Activated CD4-positive, alpha-beta T cell treated with anti-CD3 and anti-CD28 coated beads, Interleukin-2, amount 10 ng/mL, durations not matched to agents 7 days and 5 days (primary cell): ENCODE data around the gene XCR1. TPM values are rescaled to one million over a fixed set of nuclear protein-coding genes. Genes with fewer than 3 reads are reported as not detected.
A peak's percentile ranks its signal among the peaks of the same experiment; 100 is the strongest.
"Not testable (repeated sequence)": the region's sequence is repeated elsewhere in the genome, so short reads cannot be mapped to it uniquely, and the experiment has no call there.

Source experiments
- CTCF ChIA-PET: fragments of 350-600 bp; sonication (Branson Sonifier 250); formaldehyde crosslinking; loops from one replicate; lab custom pipeline; 2021; ENCODE audit warnings: antibody characterized with exemption; lab: Charles Lee
- POLR2A ChIA-PET: fragments of 350-600 bp; sonication (Branson Sonifier 250); formaldehyde crosslinking; loops from one replicate; lab custom pipeline; 2021; ENCODE audit warnings: antibody characterized with exemption; lab: Charles Lee
- DNase-seq: peaks from one replicate; pipeline ENCODE4 v3.0.0-alpha.2; 2020
- H3K27ac Mint-ChIP-seq: one replicate; pipeline ENCODE4 v1.8.0; 2021; ENCODE audit warnings: mild to moderate bottlenecking, moderate library complexity, mixed read lengths
- H3K27me3 Mint-ChIP-seq: one replicate; pipeline ENCODE4 v1.8.0; 2021; ENCODE audit warnings: mixed read lengths
- H3K36me3 Mint-ChIP-seq: one replicate; pipeline ENCODE4 v1.8.0; 2021; ENCODE audit warnings: low read depth, mixed read lengths
- H3K4me1 Mint-ChIP-seq: one replicate; pipeline ENCODE4 v1.8.0; 2021; ENCODE audit warnings: mixed read lengths
- H3K4me3 Mint-ChIP-seq: one replicate; pipeline ENCODE4 v1.8.0; 2021; ENCODE audit warnings: mild to moderate bottlenecking, moderate library complexity, mixed read lengths
- H3K9me3 Mint-ChIP-seq: one replicate; pipeline ENCODE4 v1.8.0; 2021; ENCODE audit warnings: mixed read lengths
- total RNA-seq, 2 experiments: library from RNA; stranded (reverse); gene quantifications; one replicate each; pipeline ENCODE4 v1.2.3, GENCODE V29; 2021

XCR1 gene
- total RNA-seq, 2 experiments from 2014 or later = not detected

- Mint-ChIP-seq H3K4me3 (no peak overlapping the region), H3K36me3 (no peaks in the 10 kb centered on the region), H3K4me1 (peaks cover 15% of the 10 kb centered on the region), H3K9me3 (peaks cover 2% of the 10 kb centered on the region), H3K27me3 (peaks cover 66% of the 10 kb centered on the region), H3K27ac (no peak overlapping the region)
- ChIA-PET POLR2A (no interaction called here), CTCF (no interaction called here)
- DNase-seq = no peak
Measured at GRCh38 chr3:46060551-46060950, 33.3 kb upstream of the XCR1 start.

DNA sequence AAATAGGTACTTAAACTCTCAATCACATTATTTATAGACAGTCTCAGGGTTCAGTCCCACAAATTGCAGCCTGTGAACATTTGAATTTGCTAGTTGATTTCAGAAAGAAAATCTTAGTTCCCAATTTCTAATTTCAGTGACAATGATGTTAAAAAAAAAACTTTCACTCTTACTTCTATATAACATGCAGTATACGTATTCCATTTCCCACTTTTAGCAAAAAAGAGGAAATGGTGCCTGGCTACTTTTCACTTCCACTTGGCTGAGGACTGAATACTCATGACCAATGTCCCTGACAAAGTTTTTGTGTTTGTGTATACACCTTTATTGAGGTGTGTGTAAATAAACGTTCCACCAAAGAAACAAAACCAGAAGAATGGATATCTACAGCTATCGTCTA, 32.1 kb upstream of the XCR1 start:
- Mint-ChIP-seq H3K4me1 (peaks cover 6% of the 10 kb centered on the region), H3K9me3 (peaks cover 2% of the 10 kb centered on the region), H3K4me3 (no peak overlapping the region), H3K36me3 (no peaks in the 10 kb centered on the region), H3K27ac (no peak overlapping the region), H3K27me3 (peaks cover 75% of the 10 kb centered on the region)
- CTCF ChIA-PET = interaction anchor here (0.6 kb wide), 1 partner anchor 39 kb away, joined by 4 read pairs; no protein-coding TSS in a partner anchor
- no peak for DNase-seq
- POLR2A ChIA-PET = no interaction called here

GRCh38 chr3:46058981-46059380, 31.7 kb upstream of the XCR1 start:
- Mint-ChIP-seq H3K9me3 (peaks cover 2% of the 10 kb centered on the region), H3K27me3 (peaks cover 79% of the 10 kb centered on the region), H3K27ac (no peak overlapping the region), H3K4me1 (peaks cover 2% of the 10 kb centered on the region), H3K4me3 (no peak overlapping the region), H3K36me3 (no peaks in the 10 kb centered on the region)
- CTCF ChIA-PET = interaction anchor here (1.1 kb wide), 1 partner anchor 27 kb away, joined by 3 read pairs; no protein-coding TSS in a partner anchor
- DNase-seq = no peak
- POLR2A ChIA-PET = no interaction called here

DNA sequence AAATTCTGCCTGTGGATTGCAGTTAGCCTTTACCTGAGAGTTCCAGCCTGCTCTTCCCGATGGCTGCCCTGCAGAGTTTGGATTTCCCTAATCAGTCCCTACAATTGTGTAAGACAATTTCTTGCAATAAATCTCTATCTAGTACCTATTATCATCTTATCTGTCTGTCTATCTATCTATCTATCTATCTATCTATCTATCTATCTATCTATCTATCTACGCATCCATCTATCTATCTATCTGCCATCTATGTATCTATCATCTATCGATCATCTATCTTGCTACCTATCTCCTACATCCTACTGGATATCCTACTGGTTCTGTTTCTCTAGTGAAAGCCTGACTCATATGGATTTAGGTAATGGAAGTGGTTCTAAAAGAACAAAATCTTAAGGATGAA, 30.4 kb upstream of the XCR1 start:
- peaks cover 76% of the 10 kb centered on the region for H3K27me3 Mint-ChIP-seq
- CTCF ChIA-PET = no interaction called here

GRCh38 chr3:46056686-46057085, 29.4 kb upstream of the XCR1 start:
- no peak for DNase-seq
- peaks cover 69% of the 10 kb centered on the region for H3K27me3 Mint-ChIP-seq
- ChIA-PET POLR2A (no interaction called here), CTCF (interaction anchor here (0.9 kb wide), 1 partner anchor 21 kb away, joined by 3 read pairs; no protein-coding TSS in a partner anchor)
- H3K27ac Mint-ChIP-seq = no peak overlapping the region
- no peak overlapping the region for H3K4me3 Mint-ChIP-seq
- no peaks in the 10 kb centered on the region for H3K4me1 Mint-ChIP-seq
- H3K36me3 Mint-ChIP-seq = no peaks in the 10 kb centered on the region
- H3K9me3 Mint-ChIP-seq = peaks cover 2% of the 10 kb centered on the region

More for the DNA sequence above, 30.4 kb upstream of the XCR1 start:
- no peak for DNase-seq
- Mint-ChIP-seq H3K27ac (no peak overlapping the region), H3K36me3 (no peaks in the 10 kb centered on the region), H3K9me3 (peaks cover 2% of the 10 kb centered on the region), H3K4me1 (no peaks in the 10 kb centered on the region), H3K4me3 (no peak overlapping the region)
- POLR2A ChIA-PET = no interaction called here

DNA sequence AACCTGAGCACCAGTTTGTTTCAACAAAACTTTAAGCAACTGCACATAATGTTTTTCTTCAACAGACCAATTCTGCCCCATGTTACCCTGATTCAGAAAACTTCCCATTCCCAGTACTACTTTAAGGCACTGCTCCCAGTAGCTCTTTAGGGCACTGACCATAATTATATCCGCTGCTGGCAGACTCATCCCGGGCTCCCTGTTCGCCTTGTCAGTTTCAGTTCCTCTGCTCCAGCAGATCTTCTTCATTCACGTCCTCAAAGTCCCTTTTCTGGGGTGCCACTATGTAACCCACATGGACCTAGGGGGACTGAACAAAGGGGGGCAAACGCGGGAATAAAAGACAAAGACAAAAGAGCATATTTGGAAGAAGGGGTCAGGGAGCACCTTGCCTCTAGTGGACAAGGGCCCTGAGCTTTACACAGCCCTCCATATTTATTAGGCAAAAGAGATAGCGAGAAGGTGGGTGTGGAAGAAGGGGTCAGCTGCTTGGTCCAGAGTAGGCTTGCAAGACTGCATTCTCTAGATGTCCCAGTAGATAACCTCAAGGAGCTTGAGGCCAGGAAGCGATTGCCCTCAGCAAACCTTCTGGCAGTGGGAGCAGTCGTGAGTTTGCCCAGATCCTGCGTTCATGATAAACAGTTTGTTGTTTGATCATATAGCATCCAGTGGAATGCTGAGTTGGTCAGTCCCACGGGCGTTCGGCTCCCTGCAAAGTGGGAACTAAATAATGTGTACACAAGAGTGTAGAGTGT, 26.7 kb upstream of the XCR1 start:
- H3K36me3 Mint-ChIP-seq, DNase-seq, H3K27ac Mint-ChIP-seq, H3K4me3 Mint-ChIP-seq, POLR2A ChIA-PET, H3K4me1 Mint-ChIP-seq, H3K9me3 Mint-ChIP-seq: not testable (repeated sequence)
- peaks cover 58% of the 10 kb centered on the region for H3K27me3 Mint-ChIP-seq
- CTCF ChIA-PET = interaction anchor here (1.1 kb wide), 1 partner anchor 22 kb away, joined by 3 read pairs; no protein-coding TSS in a partner anchor

DNA sequence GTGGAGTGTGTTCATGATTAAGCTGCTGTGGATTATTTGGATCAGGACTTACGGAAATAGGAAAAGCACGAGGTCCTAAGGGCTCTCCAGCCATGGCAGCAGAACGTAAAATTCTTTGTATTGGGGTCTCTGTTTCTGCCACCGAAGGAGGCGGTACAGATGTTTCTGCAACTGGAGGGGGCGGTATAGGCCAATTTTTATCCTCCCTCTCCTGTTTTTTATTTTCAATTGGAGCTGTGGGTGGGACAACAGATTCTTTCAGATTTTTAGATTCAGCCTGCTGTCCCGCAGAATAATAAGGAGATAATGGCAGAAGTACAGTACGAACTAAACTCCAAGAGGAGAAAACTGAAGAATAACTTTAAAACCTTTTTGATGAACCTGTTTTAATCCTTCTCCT, 26.0 kb upstream of the XCR1 start:
- H3K27ac Mint-ChIP-seq, POLR2A ChIA-PET, H3K4me3 Mint-ChIP-seq, H3K4me1 Mint-ChIP-seq, DNase-seq, H3K36me3 Mint-ChIP-seq, H3K9me3 Mint-ChIP-seq: not testable (repeated sequence)
- CTCF ChIA-PET = interaction anchor here (1.1 kb wide), 1 partner anchor 21 kb away, joined by 3 read pairs; no protein-coding TSS in a partner anchor
- H3K27me3 Mint-ChIP-seq = peaks cover 53% of the 10 kb centered on the region

DNA sequence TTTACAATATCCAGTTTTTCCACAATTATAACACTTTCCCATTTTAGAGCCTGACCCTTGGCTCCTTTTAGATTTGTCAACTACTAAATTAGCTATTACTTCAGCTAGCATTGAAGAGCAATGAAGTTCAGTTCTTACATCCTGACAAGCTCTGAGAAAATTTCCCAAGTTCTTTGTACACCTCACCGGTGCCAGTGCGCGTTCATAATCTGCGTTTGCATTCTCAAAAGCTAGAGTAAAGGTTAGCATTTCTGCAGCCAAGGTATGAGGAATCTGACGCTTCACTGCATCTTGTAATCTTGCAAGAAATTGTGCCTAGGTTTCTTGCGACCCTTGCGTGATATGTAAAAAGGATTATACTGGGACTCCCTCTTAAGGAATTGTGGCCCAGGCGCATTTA, 25.2 kb upstream of the XCR1 start:
- CTCF ChIA-PET = no interaction called here
- peaks cover 3% of the 10 kb centered on the region for H3K36me3 Mint-ChIP-seq
- DNase-seq = no peak
- H3K27me3 Mint-ChIP-seq = peaks cover 46% of the 10 kb centered on the region
- POLR2A ChIA-PET = no interaction called here
- no peak overlapping the region for H3K27ac Mint-ChIP-seq
- peaks cover 9% of the 10 kb centered on the region for H3K4me1 Mint-ChIP-seq
- no peak overlapping the region for H3K4me3 Mint-ChIP-seq
- H3K9me3 Mint-ChIP-seq = peaks cover 2% of the 10 kb centered on the region

GRCh38 chr3:46049093-46049492, 21.8 kb upstream of the XCR1 start:
- ChIA-PET CTCF (no interaction called here), POLR2A (no interaction called here)
- no peak overlapping the region for H3K27ac Mint-ChIP-seq
- no peak overlapping the region for H3K4me3 Mint-ChIP-seq
- H3K9me3 Mint-ChIP-seq = peaks cover 2% of the 10 kb centered on the region
- DNase-seq = no peak
- H3K27me3 Mint-ChIP-seq = peaks cover 23% of the 10 kb centered on the region
- peaks cover 9% of the 10 kb centered on the region for H3K36me3 Mint-ChIP-seq
- H3K4me1 Mint-ChIP-seq = peaks cover 30% of the 10 kb centered on the region

GRCh38 chr3:46046231-46046630, 18.9 kb upstream of the XCR1 start:
- H3K9me3 Mint-ChIP-seq = not testable (repeated sequence)
- POLR2A ChIA-PET = interaction anchor here (0.6 kb wide), 1 partner anchor 100 kb away, joined by 4 read pairs; no protein-coding TSS in a partner anchor
- H3K4me3 Mint-ChIP-seq = peak overlapping the region; percentile 1
- peak overlapping the region; percentile 79 for H3K27ac Mint-ChIP-seq
- CTCF ChIA-PET = interaction anchor here (2.1 to 2.2 kb wide), 3 partner anchors 32 to 107 kb away, joined by 4 to 6 read pairs (median 5); no protein-coding TSS in a partner anchor
- peaks cover 30% of the 10 kb centered on the region for H3K4me1 Mint-ChIP-seq
- peaks cover 27% of the 10 kb centered on the region for H3K27me3 Mint-ChIP-seq
- DNase-seq = peak; percentile 64
- peaks cover 11% of the 10 kb centered on the region for H3K36me3 Mint-ChIP-seq

GRCh38 chr3:46038916-46039315, 11.6 kb upstream of the XCR1 start:
- Mint-ChIP-seq H3K4me1 (no peaks in the 10 kb centered on the region), H3K4me3 (no peak overlapping the region), H3K27ac (no peak overlapping the region), H3K9me3 (peaks cover 7% of the 10 kb centered on the region), H3K36me3 (peaks cover 2% of the 10 kb centered on the region), H3K27me3 (peaks cover 32% of the 10 kb centered on the region)
- POLR2A ChIA-PET = no interaction called here
- DNase-seq = no peak
- CTCF ChIA-PET = interaction anchor here (0.7 kb wide), 1 partner anchor 915 kb away, joined by 3 read pairs; no protein-coding TSS in a partner anchor

DNA sequence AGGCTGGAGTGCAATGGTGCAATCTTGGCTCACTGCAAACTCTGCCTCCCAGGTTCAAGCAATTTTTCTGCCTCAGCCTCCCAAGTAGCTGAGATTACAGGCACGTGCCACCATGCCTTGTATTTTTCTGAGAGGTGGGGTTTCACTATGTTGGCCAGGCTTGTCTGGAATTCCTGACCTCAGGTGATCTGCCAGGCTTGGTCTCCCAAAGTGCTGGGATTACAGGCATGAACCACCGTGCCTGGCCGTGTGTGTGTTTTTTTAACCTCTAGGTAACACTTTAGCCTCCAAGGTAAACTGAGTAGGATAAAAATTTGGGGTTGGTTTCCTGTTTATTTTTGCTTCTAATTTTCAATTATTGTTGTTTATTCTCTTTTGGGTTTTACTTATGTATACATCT, 10.8 kb upstream of the XCR1 start:
- CTCF ChIA-PET, DNase-seq, POLR2A ChIA-PET, H3K36me3 Mint-ChIP-seq, H3K27ac Mint-ChIP-seq, H3K4me1 Mint-ChIP-seq, H3K4me3 Mint-ChIP-seq, H3K9me3 Mint-ChIP-seq: not testable (repeated sequence)
- H3K27me3 Mint-ChIP-seq = peaks cover 32% of the 10 kb centered on the region

GRCh38 chr3:46036191-46036590, 8.9 kb upstream of the XCR1 start:
- no peak for DNase-seq
- Mint-ChIP-seq H3K4me1 (no peaks in the 10 kb centered on the region), H3K4me3 (no peak overlapping the region), H3K36me3 (no peaks in the 10 kb centered on the region), H3K27ac (no peak overlapping the region), H3K9me3 (peaks cover 2% of the 10 kb centered on the region), H3K27me3 (peaks cover 20% of the 10 kb centered on the region)
- POLR2A ChIA-PET = no interaction called here
- CTCF ChIA-PET = no interaction called here
